AG09319 (cell line): ENCODE measurements around the gene CFAP298.
"Not testable (repeated sequence)": the region's sequence is repeated elsewhere in the genome, so short reads cannot be mapped to it uniquely, and the experiment has no call there.

ENCODE experiments used
- DNase-seq: peaks from one replicate; pipeline ENCODE4 v3.0.0-alpha.2; 2010; ENCODE audit warnings: low read depth; ENCODE audit errors: extremely low read depth
- CTCF ChIP-seq: IDR thresholded peaks from 2 replicates; pipeline ENCODE4 v1.5.1; 2011; ENCODE audit warnings: low read depth, mild to moderate bottlenecking, inconsistent platforms, low read length, moderate library complexity

The CFAP298 gene

DNA sequence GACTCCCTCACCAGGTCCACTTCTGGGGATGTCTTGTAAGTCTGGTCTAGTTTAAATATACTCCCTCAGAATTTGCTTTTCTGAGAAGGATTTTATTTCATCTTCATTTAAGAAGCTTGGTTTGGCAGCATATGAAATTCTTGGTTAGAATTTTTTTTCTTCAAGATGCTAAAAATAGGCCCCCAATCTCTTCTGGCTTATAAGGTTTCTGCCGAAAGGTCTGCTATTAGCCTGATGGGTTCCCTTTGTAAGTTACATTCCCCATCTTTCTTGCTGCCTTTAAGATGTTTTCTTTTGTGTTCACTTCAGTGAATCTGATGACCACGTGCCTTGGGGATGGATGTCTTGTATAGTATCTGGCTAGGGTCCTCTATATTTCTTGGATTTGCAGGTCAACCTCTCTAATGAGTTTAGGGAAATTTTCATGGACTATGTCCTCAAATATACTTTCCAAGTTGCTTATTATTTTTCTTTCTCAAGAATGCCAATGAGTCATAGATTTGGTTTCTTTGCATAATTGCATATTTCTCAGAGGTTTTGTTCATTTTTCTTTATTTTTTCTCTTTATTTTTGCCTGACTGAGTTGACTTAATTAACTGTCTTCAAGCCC lies 46.2 kb downstream of the CFAP298 start:
- TF ChIP-seq CTCF, result no peak
- no peak for DNase-seq

- DNase-seq, result no peak
- no peak for TF ChIP-seq CTCF
These were observed 49.3 kb downstream of the CFAP298 start for GRCh38 chr21:32562915-32563314.

GRCh38 chr21:32562426-32562825 lies 49.8 kb downstream of the CFAP298 start:
- peak; percentile 71 for TF ChIP-seq CTCF
- DNase-seq, result peak; percentile 82

- DNase-seq, result not testable (repeated sequence)
These were observed 50.7 kb downstream of the CFAP298 start for GRCh38 chr21:32561476-32561875.

DNA sequence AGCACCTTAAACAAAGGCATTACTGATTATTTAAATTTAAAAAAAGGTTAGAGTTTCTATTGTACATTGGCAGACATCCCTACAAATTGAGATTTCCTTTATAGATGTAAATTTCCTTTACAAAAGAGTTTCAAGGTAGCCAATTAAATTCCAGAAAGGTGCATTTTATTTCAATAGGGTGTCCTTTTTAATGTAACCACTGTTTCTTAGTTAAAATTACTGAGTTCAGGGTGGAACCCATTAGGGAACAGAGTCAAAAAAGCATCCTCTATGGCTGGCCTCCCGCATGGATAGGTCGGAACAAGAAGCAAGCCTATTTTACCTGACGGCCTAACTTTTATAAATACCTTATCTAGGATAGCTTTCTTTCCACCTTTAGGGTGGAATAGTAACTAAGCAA lies 51.3 kb downstream of the CFAP298 start:
- DNase-seq, result no peak
- no peak for TF ChIP-seq CTCF

DNA sequence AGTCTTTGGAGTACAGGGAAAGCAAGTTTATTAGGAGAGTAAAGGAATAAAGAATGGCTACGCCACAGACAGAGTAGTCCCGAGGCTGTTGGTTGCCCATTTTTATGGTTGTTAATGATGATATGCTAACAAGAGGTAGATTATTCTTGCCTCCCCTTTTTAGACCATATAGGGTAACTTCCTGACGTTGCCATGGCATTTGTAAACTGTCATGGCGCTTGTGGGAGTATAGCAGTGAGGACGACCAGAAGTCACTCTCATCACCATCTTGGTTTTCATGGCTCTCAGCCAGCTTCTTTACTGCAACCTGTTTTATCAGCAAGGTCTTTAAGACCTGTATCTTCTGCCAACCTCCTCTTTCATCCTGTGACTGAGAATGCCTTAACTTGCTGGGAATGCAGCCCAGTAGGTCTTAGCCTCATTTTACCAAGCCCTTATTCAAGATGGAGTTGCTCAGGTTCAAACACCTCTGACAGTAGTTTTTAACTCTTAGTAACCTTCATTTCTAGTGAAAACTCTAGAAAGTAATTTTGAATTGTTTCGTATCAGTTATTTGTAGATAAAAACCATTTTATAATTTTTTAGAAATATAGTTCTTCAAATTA lies 53.1 kb downstream of the CFAP298 start:
- no peak for DNase-seq
- no peak for TF ChIP-seq CTCF

- TF ChIP-seq CTCF, result no peak
- no peak for DNase-seq
These were observed 54.1 kb downstream of the CFAP298 start for GRCh38 chr21:32558106-32558505.
